ENCODE results near the gene HOXC11.

The HOXC11 gene

GRCh38 chr12:53942467-53942997, 30.4 kb upstream of the HOXC11 start:
- no peak for DNase-seq (ENCODE audit: low spot score)

GRCh38 chr12:53944209-53944608, 28.7 kb upstream of the HOXC11 start:
- no peak for DNase-seq (ENCODE audit: low spot score)

GRCh38 chr12:53944907-53945847, 27.7 kb upstream of the HOXC11 start:
- DNase-seq (ENCODE audit: low spot score): no peak

- DNase-seq (ENCODE audit: low spot score): no peak
These were observed 25.2 kb upstream of the HOXC11 start for GRCh38 chr12:53947743-53948142.

GRCh38 chr12:53948650-53949593, 24.0 kb upstream of the HOXC11 start:
- no peak for DNase-seq (ENCODE audit: low spot score)

- no peak for DNase-seq (ENCODE audit: low spot score)
These were observed 23.1 kb upstream of the HOXC11 start for GRCh38 chr12:53949631-53950436.

GRCh38 chr12:53950437-53950773, 22.5 kb upstream of the HOXC11 start:
- DNase-seq (ENCODE audit: low spot score): no peak

GRCh38 chr12:53950789-53951576, 21.9 kb upstream of the HOXC11 start:
- no peak for DNase-seq (ENCODE audit: low spot score)

- no peak for DNase-seq (ENCODE audit: low spot score)
These were observed 21.2 kb upstream of the HOXC11 start for GRCh38 chr12:53951577-53952334.

- no peak for DNase-seq (ENCODE audit: low spot score)
These were observed 20.6 kb upstream of the HOXC11 start for GRCh38 chr12:53952335-53952694.

GRCh38 chr12:53952871-53953734, 19.8 kb upstream of the HOXC11 start:
- no peak for DNase-seq (ENCODE audit: low spot score)

GRCh38 chr12:53953831-53954693, 18.9 kb upstream of the HOXC11 start:
- no peak for DNase-seq (ENCODE audit: low spot score)

- DNase-seq (ENCODE audit: low spot score): no peak
These were observed 18.3 kb upstream of the HOXC11 start, which contains the start of gene HOXC12 for GRCh38 chr12:53954694-53955035. Gene HOXC12 (plus strand): TSS chr12:53954903. CDS start chr12:53954930, 27 bp downstream.

GRCh38 chr12:53955036-53955775, 17.7 kb upstream of the HOXC11 start:
- no peak for DNase-seq (ENCODE audit: low spot score)

GRCh38 chr12:53955776-53956250, 17.1 kb upstream of the HOXC11 start:
- no peak for DNase-seq (ENCODE audit: low spot score)

GRCh38 chr12:53956251-53956887, 16.6 kb upstream of the HOXC11 start:
- DNase-seq (ENCODE audit: low spot score): no peak
